Peyer's patch (tissue), 4 donors: ENCODE measurements around the gene LSM12.

Experiments used
- POLR2A ChIP-seq, 2 donors: fragments of 450-650 bp; IDR thresholded peaks; one replicate each; pipeline ENCODE4 v1.5.1; 2017; ENCODE audit warnings: antibody characterized with exemption in 2 of 2, mild to moderate bottlenecking in 2 of 2, moderate library complexity in 2 of 2
- TF ChIP-seq, protein P1 (sequence below), 6 experiments: fragments of 450-650 bp in 4 of 6; fragments of 200-600 bp in 2 of 6; sonication (generic) in 1 of 6; IDR thresholded peaks; one replicate each; pipeline ENCODE4 v1.5.1; 2017 to 2019; ENCODE audit warnings: antibody characterized with exemption in 6 of 6, mild to moderate bottlenecking in 3 of 6, moderate library complexity in 1 of 6

DNA sequence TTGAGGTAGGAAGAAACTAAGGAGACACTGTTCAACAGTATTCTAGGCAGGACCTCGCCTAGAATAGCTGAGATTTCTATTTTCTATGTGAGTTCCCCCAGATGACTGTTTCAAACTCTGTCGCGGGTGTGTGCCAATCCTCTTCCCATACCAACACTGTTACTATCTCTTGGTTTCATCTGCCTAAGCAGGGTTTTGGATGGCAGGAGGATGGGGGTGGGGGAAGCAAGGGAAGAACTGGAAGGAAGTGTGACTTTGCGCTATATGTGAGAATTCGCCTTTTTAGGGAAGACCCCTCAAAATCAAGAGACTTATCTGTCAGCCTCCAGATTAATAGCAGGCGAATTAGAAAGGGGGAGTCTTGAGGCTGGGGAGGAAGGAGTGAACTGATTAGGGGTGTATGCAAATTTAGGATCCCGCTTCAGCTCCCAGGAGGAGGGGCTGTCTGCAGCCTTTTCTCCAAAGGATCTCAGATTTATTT, 3.5 kb upstream of the LSM12 start:
- TF ChIP-seq, protein P1, sequence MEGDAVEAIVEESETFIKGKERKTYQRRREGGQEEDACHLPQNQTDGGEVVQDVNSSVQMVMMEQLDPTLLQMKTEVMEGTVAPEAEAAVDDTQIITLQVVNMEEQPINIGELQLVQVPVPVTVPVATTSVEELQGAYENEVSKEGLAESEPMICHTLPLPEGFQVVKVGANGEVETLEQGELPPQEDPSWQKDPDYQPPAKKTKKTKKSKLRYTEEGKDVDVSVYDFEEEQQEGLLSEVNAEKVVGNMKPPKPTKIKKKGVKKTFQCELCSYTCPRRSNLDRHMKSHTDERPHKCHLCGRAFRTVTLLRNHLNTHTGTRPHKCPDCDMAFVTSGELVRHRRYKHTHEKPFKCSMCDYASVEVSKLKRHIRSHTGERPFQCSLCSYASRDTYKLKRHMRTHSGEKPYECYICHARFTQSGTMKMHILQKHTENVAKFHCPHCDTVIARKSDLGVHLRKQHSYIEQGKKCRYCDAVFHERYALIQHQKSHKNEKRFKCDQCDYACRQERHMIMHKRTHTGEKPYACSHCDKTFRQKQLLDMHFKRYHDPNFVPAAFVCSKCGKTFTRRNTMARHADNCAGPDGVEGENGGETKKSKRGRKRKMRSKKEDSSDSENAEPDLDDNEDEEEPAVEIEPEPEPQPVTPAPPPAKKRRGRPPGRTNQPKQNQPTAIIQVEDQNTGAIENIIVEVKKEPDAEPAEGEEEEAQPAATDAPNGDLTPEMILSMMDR (IDR thresholded peaks at IDR 0.05), result no peak
- TF ChIP-seq POLR2A (IDR thresholded peaks at IDR 0.05), result no peak
